Stimulated activated CD8-positive, alpha-beta memory T cell treated with anti-CD3 and anti-CD28 coated beads, Interleukin-15, amount 100 ng/mL, for 4 hours (primary cell): ENCODE data around the gene LCT.
"Not testable (repeated sequence)": the region's sequence is repeated elsewhere in the genome, so short reads cannot be mapped to it uniquely, and the experiment has no call there.

ENCODE experiments used
- DNase-seq, 2 donors: peaks; one replicate each; pipeline ENCODE4 v3.0.0-alpha.2; 2020; ENCODE audit warnings: low read depth in 2 of 2

LCT gene

DNA sequence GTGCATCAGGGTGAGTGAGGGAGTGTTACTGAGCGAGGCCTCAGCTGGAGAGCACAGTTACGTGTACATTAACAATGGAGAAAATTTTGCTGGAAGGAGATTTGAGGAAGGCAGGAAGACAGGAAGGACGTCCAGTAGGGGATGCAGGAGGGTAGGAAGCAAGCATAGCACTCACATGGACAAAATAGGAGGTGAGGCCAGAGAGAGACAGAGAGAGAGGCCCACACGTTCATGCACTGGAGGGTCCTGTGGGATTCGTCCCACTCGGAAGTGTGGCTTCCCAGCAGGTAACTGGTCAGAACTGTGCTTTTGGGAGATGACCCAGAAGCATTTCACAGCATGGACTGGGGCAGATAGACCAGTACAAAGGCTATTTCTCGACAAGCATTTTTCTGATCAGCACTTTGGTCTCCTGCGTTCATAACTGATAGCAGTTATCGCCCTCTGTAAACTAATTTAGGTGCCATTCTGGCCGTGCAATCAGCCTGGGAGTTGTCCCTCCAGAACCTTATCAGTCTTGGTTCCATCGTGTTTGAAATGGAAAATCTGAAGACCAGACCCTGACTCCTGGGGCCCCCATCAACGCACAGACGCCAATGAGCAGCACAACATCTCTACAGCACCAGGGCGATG, 5.7 kb downstream of the LCT start:
- no peak for DNase-seq

DNA sequence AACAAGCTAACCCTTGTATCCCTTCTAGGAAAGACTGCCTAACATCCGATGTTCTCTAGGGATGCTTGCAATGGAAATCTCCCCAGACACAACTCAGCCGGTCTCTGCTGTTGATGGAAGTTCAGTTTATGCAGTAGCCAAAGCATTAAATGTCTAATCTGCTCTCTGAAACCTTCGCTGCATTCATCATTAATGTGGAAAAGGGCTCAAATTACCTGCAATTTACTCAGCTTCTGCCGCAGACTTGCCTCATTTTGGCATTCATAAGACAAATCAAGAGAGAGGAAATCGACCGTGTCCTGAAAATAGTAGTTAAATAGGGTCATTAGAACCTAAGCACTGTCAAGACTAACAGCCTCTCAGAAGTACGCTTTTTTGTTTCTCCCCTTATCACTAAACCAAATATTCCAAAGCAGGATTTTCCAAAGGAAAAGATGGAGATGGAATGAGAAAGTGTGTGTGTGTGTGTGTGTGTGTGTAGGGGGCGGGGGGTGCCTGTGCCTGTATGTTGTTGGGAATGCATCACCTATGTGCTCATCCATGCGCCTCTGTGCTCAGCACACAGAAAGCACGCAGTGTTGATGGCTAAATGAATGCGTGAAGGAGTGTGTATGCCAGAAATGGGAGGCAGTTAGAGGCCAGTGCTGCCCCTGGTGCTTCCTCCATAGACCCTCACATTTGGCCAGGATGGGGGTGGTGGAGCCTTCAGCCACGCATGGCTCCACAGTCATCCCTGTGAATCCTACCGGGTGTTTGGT, 7.4 kb downstream of the LCT start:
- no peak for DNase-seq

DNA sequence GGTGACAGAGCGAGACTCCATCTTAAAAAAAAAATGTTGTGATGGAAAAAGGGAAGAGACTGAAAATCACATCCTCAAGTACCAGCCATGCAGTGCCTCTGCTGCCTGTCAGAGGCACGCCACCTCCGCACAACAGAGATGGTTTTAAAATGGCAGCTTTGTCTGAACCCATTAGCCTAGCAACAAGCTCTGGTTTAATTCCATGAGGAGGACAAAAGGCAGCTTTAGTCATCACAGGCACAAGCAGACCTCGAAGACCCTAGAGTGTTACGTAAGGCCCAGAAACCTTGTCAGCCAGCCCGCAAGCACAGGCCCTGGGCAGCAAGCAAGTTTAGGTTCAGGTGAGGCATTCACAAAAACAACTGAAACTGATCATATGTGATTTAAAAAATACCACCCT, 10.4 kb downstream of the LCT start:
- no peak for DNase-seq

DNA sequence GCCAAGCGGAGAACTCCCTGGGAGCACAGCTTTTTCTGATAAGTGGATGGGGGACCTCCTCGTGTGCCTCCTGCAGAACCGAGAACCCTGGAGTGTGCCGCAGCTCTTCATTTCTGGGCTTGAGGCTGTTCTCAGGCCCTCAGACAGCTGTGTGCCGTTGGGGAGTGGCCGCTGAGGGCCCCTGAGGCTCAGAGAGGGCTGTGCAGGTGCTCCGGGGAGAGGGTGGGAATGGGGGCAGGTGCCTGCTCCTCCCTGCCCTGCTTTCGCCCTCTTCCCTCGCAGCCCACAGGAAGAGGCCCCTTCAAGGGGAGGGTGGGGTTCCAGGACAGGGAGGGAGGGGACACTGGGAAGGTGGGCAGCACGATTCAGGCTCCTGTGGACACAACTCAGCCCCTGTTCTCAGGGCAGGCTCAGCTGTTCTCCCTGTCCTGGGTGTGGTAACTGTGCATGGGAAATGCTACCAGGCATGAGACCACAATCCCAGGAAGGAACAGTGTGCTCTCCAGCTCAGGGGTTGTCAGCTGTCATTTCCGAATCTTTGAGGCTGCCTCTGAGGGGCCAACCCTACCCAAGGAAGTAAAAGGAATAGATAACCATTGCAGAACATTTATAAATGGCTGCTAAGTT, 11.3 kb downstream of the LCT start:
- DNase-seq, result no peak

DNA sequence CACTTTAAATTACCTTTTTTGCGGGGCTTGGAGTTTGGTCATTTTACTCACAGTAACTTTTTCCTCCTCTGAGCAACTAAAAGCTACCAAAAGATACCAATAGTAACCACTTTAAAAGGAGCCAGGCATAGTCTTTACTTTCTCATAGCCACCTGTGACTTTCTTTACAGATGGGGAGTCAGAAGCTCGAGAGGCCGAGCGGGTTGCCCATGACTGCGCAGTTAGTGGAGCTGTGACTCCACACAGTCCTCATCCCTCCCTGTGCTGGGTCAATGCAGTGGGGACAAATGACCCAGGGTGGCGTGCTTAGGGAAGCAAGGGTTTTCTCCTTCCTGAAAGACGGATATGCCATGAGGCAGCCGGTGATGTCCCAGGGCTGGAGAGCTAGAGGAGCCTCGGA, 11.9 kb downstream of the LCT start:
- no peak for DNase-seq

DNA sequence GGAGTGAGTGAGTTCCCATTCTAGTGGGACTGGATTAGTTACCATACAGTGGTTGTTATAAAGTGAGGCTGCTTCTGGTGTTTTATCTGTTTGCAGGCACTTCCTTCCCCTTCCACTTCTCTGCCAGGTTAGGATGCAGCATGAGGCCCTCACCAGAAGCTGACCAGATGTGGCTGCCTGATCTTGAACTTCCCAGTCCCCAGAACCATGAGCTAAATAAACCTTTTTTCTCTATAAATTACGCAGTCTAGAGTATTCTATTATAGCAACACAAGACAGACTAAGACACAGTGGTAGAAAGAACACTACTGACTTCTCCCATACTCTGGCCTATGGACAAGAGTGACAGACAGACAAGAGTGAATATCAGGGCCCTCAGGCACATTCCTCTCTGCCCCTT, 14.1 kb downstream of the LCT start:
- DNase-seq, result no peak

DNA sequence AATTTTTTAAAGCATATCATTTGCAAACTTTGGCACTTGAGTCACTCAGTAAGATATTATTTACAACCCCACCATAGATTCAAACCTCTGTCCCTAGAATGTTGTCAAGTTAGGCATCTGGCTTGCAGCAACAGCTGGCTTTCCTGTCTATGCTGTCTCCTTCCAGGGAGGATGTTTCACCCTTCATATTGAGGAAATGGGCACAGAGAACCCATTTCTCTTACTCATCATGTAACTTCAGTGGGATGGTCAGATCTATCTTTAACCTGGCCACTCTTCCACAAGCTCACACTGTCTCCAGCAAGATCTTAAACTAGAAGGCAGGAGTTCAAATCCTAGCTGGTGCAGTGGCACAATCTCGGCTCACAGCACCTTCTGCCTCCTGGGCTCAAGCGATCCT, 15.8 kb downstream of the LCT start:
- no peak for DNase-seq

DNA sequence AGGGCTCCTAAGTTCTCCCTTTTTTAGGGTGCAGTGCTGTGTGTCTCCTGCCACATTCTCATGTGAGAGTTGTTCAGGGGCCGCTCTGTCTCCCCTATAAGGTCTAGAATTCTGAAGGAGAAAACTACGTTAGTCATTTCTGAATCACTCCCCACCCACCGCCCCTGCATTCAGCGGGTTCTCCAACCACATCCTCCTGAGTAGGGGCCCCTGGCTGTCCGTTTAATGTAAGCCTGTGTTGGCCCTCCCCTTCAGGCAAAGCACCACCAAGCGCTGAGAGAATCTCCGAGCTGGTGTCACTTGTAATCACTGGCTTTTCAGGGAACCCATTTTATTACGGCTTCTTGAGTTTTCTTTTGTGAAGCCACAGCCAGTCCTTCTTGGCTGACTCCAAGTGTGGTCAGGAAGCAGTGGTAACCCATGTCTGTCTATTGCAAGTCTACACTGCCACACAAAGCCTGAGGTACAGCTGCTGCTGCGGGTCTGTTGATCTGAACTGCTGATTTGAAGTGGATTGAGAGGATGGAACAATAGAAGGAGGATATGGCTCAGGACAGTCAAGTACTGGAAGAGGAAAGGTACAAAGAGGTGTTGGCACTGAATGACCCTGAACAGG, 16.9 kb downstream of the LCT start:
- peak; percentile 61 to 79 for DNase-seq

DNA sequence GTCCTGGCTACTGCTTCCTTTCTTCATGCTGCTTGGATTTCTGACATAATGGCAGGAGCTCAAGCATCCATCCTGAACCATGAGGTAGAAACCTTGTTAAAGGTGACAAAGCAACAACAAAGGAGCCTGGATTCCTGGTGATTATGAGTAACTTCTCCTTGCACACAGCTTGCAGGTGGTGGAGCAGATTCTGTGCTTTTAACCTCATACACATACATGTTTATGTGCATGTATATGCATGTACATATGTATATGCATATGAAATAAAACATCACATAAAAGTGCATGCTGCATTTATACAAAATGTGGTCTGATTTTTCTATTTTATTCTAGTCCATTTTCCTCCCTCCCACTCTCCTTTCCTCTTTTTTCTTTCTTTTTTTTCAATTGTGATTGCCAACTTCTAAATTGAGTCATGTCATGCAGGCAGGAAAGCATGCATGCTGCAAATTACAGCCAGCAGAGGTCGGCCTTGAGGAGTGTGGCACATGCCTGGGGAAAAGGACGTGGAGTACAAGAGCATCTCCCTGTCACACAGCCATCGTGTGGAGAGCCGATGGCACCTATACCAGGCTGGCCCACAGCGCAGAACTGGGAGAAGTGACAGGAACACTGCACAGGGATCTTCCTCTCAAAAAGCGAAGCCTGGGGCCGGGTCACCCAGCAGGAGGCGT, 17.9 kb downstream of the LCT start:
- no peak for DNase-seq

DNA sequence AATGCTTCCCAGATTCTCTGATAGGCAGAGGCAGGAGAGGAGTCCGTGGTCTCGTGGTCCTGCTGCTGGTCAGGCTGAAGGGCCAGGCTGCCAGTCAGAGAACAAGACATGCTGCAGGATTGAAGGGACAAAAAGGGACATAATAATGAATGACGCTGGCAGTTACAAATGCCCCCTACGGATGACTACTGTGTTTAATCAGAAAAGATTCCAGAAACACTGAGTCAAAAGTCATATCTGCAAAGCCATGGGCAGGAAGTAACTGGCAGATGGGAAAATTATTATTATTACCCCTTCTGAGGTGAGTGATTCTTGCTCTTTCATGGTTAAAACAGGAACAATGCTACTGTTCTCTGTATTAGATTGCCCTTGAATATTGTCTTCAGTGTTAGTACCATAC, 19.0 kb downstream of the LCT start:
- no peak for DNase-seq

DNA sequence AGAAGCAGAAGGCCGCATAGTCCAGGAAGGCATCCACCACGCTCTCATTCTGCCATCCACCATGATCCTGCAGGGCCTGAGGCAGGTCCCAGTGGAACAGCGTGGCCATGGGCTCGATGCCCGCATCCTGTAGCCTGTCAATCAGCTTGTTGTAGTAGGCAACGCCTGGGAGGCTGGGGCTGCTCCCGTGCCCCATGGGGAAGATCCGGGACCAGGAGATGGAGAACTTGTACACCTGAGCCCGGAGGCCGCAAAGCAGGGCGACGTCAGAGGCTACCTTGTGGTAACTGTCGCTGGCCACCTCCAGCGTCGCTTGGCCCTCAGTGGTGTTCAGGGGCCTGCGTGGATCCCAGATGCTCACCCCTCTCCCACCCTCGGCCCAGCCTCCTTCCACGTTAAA, 19.5 kb downstream of the LCT start:
- DNase-seq, result no peak

DNA sequence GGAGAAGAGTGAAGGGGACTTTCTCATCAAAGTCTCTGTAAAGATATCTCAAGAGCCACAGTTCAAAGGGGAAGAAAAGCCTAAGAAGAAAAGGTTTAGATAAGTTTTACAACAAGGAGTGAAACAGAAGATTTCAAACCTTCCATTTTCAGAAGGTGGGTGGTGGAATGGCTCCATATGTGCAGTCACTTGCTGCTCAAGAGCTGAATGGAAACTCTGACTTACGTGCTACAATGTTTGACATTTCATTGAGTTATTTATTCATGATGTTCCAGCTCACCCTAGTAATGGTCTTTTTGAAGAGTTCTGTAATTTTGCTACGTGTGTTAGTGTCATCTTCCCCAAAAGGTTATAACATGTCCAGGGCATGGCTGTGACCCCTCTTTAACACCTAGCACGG, 21.7 kb downstream of the LCT start:
- no peak for DNase-seq

DNA sequence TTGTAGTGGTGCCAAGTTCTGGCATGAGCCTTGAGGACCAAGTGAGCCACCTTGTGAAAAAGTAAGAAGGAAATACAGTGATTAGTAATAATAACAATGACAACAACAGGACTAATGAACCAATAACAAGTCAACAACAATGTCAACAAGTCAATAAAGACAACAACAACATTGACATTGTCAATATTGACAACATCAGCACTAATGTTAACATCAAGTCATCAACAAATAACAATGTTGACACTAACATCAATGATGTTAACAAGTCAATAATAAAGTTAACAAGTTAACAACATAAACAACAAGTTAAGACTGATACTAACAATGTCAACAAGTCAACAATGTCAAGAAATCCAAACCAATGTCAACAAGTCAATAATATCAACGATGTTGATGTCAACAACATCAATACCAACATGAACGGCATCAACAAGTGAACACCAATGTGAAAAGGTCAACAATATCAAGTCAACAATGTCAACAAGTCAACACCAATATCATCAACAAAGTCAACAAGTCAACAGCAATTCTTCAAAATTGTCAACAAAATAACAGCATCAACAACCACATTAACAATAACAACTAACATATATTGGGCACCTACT, 24.0 kb downstream of the LCT start:
- DNase-seq, result no peak

DNA sequence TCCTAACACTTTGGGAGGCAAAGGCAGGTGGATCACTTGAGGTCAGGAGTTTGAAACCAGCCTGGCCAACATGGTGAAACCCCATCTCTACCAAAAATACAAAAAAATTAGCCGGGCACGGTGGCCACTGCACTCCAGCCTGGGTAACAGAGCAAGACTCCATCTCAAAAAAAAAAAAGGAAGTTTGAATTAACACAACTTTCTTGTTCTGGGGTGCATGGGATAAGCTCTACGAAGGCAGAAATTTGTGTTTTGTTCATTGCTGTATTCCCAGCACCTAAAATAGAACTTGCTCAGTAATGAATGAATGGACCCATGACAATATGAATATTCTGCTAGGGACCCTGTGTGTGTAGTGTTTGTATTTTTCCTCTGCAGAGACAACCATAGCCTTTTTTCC, 29.1 kb downstream of the LCT start:
- not testable (repeated sequence) for DNase-seq

DNA sequence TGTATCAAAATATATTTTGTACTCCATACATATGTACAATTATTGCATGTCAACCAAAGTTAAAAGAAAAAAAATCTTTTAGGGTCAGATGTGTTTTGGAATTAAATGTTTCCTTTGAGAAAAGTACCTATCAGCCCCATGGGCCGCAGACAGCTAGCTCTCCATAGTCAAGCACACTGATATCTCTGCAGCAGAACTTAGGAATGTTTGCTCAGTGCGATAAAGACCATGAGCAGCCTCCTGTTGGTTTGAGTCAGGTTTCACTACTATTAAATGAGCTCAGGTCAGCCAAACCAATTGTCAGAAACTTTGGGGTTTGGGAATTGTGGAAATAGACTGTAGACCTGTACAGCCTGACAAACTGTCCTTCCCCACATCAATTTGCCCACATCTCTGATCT, 33.7 kb downstream of the LCT start:
- no peak for DNase-seq

DNA sequence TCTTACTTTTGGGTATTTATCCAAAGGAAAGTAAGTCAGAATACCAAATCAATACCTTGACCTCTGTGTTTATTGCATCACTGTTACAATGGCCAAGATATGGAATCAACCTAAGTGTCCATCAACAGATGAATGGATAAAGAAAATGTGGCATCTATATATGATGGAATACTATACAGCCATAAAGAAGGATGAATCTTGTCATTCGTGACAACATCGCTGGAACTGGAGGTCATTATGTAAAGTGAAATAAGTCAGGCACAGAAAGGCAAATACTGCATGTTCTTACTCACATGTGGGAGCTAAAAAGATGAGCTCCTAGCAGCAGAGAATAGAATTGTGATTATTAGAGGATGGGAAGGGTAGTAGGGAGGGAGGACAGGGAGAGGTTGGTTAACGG, 34.6 kb downstream of the LCT start:
- DNase-seq, result no peak

DNA sequence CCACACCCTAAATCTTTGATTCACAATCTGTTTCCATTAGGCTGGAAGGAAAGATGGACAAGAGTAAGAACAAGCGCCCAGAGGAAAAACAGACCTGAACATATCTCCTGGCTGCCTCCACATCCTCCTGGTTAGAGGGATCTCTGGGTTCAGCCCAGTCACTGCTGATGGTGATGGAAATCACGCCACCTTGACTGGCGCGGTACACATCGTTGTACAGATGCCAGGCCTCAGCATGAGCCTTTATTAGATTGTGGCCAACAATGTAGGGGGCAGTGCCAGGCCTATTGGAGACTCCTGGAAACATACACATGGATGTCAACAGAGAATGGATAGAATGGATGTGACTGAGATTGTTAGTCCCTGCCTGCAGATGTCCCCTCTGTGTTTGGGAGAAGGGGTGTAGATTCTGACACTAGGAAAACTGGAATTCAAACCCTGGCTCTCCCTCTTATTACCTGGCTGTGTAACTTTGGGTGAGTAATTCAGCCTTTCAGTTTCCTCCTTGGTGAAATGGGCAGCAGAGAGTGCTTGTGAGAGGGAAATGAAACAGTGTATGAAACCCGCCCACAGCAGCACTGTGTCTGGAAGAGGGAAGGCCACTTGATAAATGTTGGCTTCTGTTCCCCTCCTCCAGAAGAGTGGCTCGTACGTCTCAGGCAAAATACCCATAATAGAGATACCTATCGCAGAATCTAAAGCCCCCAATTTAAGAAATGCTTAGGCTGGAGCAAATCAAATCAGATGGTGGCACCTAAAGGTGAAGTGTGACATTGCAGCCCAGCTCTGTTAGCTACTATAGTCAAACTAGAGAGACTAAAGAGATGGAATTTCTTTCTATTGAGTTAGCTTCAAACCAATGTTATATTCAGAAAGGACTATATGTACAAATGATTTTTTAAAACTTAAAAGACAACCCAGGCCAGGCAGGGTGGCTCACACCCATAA, 36.2 kb downstream of the LCT start:
- no peak for DNase-seq

DNA sequence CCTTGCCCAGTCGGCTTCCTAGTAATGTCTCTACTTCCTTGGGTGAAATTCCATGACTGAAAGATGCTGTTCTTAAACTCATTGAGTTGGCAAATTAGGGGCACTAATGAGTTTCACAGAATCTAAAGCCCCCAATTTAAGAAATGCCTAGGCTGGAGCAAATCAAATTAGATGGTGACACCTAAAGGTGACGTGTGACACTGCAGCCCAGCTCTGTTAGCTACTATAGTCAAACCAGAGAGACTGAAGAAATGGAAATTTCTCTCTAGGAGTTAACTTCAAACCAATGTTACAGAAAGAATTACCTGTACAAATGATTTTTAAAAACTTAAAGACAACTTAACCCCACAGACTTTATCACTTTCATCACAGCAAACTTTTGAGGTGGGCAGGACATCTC, 37.2 kb downstream of the LCT start:
- no peak for DNase-seq

DNA sequence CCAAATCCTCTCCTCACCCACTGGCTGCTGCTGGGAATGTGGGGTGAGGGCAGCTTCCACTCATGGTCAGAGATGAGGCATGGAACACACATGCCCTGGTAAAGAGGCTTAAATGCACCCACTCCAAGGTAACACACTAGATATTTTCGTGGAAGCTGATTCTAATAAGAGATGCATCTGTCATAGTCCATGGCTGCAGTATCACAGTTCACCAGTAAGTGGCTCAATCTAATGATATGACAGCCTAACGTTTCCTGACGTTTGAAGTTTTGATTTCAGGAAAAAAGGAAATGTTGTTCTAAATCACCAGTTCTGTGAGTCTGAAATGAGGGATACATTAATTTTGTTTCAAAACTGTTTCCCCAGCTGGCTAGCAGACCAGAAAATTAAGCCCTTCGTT, 38.2 kb downstream of the LCT start:
- no peak for DNase-seq

DNA sequence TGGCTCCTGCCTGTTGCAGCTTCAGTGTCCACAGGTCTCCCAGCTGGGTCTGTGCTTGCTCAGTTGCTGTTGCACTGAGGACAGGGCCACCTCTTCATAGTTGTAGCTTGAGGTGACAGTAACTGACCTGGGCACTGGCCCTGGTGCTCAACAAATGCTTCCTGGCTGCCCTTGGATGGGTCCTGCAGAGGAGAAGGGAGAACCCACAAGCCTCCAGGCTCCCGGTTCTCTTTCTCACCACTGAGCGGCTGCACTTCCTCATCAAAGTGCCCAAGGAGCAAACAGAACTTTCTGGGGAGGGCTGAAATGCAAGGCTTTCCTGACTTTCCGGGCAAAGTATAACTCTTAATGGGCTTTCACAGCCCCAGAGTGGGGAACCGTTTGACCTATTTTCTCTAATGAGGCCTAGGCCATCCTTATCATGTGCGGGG, 38.7 kb downstream of the LCT start:
- DNase-seq, result no peak
